ENCODE data around the gene RASL12.
"Not testable (repeated sequence)": the region's sequence is repeated elsewhere in the genome, so short reads cannot be mapped to it uniquely, and the experiment has no call there.

RASL12 gene

DNA sequence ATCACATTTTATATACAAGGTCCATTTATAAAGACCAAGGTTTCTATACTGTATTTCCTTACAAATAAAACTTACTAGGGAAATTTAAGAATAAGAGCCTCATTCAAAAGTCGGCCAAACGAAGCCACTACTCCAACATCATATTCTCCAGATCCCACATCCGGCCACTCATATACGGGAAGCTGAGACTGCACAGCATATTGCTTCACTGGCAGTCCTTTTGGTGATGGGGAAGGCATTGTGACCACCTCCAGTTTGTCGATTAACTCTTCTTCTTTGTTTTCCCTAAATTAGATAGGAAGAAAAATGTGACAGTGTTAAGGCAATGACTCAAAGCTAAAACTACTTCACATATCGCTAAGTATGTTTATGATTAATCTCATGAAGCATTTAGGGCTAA is 41.0 kb downstream of the RASL12 start:
- DNase-seq = no peak

DNA sequence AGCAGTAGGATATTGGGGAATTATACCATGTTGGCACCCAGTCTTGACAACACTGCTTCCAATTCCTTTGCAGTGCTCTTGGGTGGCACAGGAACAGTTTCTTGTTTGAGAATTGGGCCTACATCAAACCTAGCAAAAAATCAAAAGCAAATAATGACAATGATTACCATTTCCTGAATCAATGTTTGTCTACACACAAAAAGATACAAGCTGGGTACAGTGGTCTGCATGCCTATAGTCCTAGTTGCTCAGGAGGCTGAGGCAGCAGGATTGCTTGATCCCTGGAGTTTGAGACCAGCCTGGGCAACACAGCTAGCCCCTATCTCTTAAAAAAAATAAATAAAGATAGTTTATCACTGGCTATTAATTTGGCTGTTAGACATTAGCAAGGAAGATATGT is 46.3 kb downstream of the RASL12 start:
- no peak for DNase-seq

DNA sequence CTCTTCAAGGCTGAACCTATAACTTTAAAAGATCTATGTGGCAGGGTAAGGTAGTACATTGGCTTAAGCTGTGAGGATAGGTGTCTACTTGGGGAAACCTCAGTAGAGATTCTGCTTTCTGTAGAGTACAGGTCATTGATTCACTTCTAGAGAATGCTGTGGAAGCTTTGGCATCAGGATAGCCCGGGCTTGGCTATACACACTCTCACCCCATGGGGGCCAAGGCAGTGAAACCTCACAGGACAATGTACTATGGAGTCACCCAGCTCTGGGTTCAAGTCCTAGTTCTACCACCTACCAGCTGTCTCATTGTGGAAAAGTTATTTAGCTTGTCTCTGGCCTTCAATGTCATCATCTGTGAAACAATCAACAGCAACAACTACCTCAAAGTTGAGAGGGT is 47.4 kb downstream of the RASL12 start:
- no peak for DNase-seq

DNA sequence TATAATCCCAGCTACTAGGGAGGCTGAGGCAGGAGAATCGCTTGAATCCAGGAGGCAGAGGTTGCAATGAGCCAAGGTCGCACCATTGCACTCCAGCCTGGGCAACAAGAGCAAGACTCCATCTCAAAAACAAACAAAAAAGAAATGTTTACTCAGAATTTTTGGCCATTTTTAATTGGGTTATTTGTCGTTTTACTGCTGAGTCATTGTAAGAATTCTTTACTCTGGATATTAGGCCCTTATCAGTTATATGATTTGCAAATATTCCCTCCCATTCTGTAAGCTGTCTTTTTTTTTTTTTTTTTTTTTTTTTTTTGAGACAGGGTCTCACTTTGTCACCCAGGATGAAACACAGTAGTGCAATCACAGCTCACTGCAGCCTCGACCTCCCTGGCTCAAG is 56.6 kb downstream of the RASL12 start:
- DNase-seq = not testable (repeated sequence)

DNA sequence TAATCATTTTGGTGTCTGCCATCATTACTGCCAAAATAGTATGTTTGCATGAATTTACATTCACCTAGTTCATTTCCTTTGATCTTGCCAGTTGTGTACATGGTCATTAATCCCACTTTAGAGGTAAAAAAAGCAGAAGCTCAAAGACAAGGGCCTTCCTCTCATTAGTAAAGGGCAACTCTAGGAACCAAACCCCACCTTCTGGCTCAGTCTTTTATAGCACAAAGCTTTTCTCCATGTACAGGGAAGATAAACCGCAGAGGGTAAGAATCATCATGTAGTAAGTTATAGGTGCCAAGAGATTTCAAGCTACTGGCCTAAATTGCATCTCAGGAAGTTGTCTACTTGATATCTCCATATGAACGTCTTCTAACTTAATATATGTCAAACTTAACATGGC is 58.8 kb downstream of the RASL12 start:
- DNase-seq = no peak

DNA sequence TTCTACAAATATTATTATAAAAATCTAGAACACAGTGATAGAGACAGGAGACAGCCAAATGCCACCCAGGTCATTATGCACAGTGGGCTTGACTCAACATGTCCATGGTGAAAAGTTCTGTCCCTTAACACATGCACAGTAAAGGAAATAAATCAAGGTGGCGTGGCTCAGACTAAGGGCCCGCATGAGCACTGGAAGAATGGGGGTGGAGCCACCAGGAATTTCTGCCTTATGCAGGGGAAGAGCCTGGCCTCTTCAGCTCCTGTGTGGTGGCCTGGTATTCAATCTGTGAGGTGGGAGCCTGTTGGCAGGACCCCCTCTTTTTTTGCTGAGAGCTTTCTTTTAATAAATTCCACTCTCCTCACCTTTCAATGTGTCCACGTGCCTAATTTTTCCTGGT is 60.9 kb downstream of the RASL12 start:
- no peak for DNase-seq

DNA sequence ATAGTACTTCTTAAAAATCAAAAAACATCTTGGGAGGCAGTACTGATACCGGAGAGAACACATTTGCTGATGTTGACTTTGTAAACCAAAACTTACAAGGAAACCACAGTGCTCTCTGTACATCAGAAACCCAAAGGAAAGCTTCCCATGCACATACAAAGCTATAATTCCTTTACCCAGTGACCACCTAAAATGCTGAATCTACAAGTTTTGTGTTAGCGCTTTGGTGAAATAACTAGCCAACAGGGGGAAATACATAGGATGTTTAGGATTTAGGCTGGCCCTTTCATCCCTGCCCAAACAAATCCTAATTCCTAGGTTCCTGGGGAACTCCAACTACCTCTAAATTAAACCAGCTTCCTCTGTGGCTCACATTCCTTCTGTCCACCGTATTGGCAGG is 62.8 kb downstream of the RASL12 start:
- DNase-seq = no peak
